Ovary (tissue), 10 donors: Measurements from ENCODE around the gene CCNE1. TPM values are rescaled to one million over a fixed set of nuclear protein-coding genes. Genes with fewer than 3 reads are reported as not detected.

Source experiments
- DNase-seq, 5 donors: peaks; one replicate each; pipeline ENCODE4 v3.0.0-alpha.2; 2019 to 2020
- H3K27ac ChIP-seq, 2 donors: fragments of 200-600 bp; one replicate each; pipeline versions ENCODE4 v1.5.1 to v1.8.0; 2019 to 2022
- H3K27me3 ChIP-seq: fragments of 200-600 bp; one replicate; pipeline ENCODE4 v1.8.0; 2022
- H3K36me3 ChIP-seq: fragments of 200-600 bp; sonication (generic); one replicate; pipeline ENCODE4 v1.5.1; 2019
- H3K4me1 ChIP-seq: one replicate; pipeline ENCODE4 v1.8.1; 2013; ENCODE audit warnings: mild to moderate bottlenecking, moderate library complexity; ENCODE audit not compliant: insufficient read depth
- H3K4me3 ChIP-seq: fragments of 200-600 bp; sonication (generic); one replicate; pipeline ENCODE4 v1.5.1; 2017
- H3K9me3 ChIP-seq, 2 donors: fragments of 200-600 bp in 1 of 2; sonication (generic) in 1 of 2; one replicate each; pipeline versions ENCODE4 v1.5.1 to v1.8.1; 2013 to 2019; ENCODE audit warnings: mild to moderate bottlenecking in 1 of 2, moderate library complexity in 1 of 2
- EP300 ChIP-seq: sonication (generic); formaldehyde crosslinking; IDR thresholded peaks from one replicate; pipeline ENCODE4 v1.6.1; 2017; ENCODE audit warnings: antibody characterized with exemption
- POLR2A ChIP-seq: fragments of 450-650 bp; IDR thresholded peaks from one replicate; pipeline ENCODE4 v1.6.1; 2017; ENCODE audit warnings: antibody characterized with exemption, mild to moderate bottlenecking, moderate library complexity
- WGBS, 3 donors: extraction: QIAGEN DNeasy Blood & Tissue Kit in 1 of 3; methylation state at CpG; one replicate each; pipeline versions ENCODE4 v1.1.5 to v1.1.7; 2013 to 2017; 5-methylcytosine and 5-hydroxymethylcytosine counted together
- intact Hi-C, 4 donors: fragments of 100-400 bp; cut with DNase I; formaldehyde crosslinking; loops; one replicate each; pipeline versions ENCODE4 v1.11.0 to v1.15.1; 2022 to 2023
- long read RNA-seq, 3 donors: library from polyadenylated mRNA in 2 of 3; unstranded in 2 of 3; transcript quantifications; one replicate each; pipeline ENCODE4 v2.0.0 and lab custom pipeline, GENCODE V29; 2021 to 2026
- polyA plus RNA-seq, 2 donors: library from polyadenylated mRNA; stranded (reverse); fragments of 200-250 nt in 1 of 2; fragments of 350-450 nt in 1 of 2; fragmentation: Illumina TruSeq in 1 of 2; extraction: RNeasy Lipid Tissue Mini Kit (QIAGEN cat#74804) in 1 of 2; gene quantifications; one replicate each; pipeline ENCODE4 v1.2.3, GENCODE V29; 2013 to 2014
- total RNA-seq, 7 donors: library from RNA; depleted of rRNA in 2 of 7; stranded (reverse); fragments of >200 nt in 2 of 7; fragmentation: NEBNext Ultra II Directional in 3 of 7; extraction: Animal tissue kit (Norgen Biotek cat#: 25700) in 3 of 7; gene quantifications; one replicate each; pipeline versions ENCODE4 v1.1.0 to v1.2.4, GENCODE V29; 2016 to 2023
- TF ChIP-seq, protein P1 (sequence below), 3 donors: fragments of 450-650 bp in 2 of 3; fragments of 200-600 bp in 1 of 3; IDR thresholded peaks; one replicate each; pipeline versions ENCODE4 v1.5.1 to v1.8.0; 2016 to 2022; ENCODE audit warnings: antibody characterized with exemption in 3 of 3, mild to moderate bottlenecking in 1 of 3
- donor health status: DM: no; HTN: no; CAD: no; lungs with moderate emphysema.
- donor health status: DM: no; HTN: no; CAD: no.
- donor health status: Bipolar disorder and iron deficiency.
- donor health status: DM: yes; HTN: yes; CAD: no.
- donor health status: DM: no; HTN: no; CAD: no.
- donor health status: DM: yes; HTN: yes; CAD: no.

Gene CCNE1
- 1 to 10 TPM in 3 of 7 donors, under 1 TPM in 4; 0.36 to 1.8 (median 0.98) TPM for total RNA-seq
- 1 to 10 TPM in 1 of 2 donors, under 1 TPM in 1; 0.94 to 2.7 TPM for polyA plus RNA-seq
- long read RNA-seq, donor 1: 0 reads
- long read RNA-seq, donor 2, partial matches to known transcripts: 0 of 1 reads
- long read RNA-seq, donor 2, other reads (novel, unspliced or antisense): 0 of 1 reads
- long read RNA-seq, donor 3, partial matches to known transcripts: 0 of 1 reads
- long read RNA-seq, donor 3, other reads (novel, unspliced or antisense): 1 of 1 reads

DNA sequence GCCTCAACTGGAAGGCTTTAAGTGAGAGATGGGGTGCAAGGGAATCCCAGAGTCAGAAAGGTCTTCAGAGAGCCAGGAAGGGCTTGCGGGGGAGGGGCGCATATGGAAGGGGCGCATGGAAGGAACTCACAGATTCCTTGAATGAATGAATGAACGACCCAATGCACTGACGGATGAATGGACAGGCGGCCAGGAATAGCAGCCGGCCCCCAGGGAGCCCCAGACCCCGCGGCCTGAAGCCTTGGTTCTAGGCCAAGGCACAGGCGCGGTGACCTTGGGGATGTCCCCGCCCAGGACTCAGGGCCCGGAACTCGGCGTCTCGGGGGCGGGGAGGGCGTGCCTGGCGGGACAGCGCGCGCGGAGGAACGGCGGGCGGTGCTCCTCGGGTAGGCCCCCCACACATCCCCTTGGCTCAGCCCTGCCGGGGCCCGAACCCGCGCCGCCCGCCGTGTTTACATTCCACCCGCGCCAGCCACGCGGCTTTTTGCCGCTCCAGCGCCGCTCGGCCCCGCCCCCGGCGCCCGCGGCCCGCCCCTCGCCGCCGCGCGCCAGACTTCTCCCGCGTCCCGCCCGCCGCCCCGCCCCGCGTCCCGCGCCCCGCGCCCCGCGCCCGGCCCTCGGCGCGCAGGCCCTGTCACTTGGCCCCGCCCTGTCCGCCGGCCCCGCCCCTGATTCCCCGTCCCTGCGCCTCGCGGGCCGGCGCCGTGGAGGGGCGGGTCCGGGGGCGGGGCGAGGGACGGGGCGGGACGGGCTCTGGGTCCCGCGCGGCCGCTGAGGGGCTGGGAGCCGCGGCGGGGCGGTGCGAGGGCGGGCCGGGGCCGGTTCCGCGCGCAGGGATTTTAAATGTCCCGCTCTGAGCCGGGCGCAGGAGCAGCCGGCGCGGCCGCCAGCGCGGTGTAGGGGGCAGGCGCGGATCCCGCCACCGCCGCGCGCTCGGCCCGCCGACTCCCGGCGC, at the start of gene CCNE1:
Gene CCNE1 (plus strand): TSS at position 867 of the 955 bp plus-strand sequence. CDS start 565 bp downstream, outside the sequence.
- H3K27ac ChIP-seq: peak within 1 kb of the TSS in 1 of 2 donors; percentile 46
- no peaks in the 10 kb centered on the region for H3K9me3 ChIP-seq
- TF ChIP-seq POLR2A (no peak), EP300 (no peak)
- TF ChIP-seq, protein P1, sequence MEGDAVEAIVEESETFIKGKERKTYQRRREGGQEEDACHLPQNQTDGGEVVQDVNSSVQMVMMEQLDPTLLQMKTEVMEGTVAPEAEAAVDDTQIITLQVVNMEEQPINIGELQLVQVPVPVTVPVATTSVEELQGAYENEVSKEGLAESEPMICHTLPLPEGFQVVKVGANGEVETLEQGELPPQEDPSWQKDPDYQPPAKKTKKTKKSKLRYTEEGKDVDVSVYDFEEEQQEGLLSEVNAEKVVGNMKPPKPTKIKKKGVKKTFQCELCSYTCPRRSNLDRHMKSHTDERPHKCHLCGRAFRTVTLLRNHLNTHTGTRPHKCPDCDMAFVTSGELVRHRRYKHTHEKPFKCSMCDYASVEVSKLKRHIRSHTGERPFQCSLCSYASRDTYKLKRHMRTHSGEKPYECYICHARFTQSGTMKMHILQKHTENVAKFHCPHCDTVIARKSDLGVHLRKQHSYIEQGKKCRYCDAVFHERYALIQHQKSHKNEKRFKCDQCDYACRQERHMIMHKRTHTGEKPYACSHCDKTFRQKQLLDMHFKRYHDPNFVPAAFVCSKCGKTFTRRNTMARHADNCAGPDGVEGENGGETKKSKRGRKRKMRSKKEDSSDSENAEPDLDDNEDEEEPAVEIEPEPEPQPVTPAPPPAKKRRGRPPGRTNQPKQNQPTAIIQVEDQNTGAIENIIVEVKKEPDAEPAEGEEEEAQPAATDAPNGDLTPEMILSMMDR (IDR thresholded peaks at IDR 0.05): no peak
- 2 to 6% (median 3%) methylated on average over 27 to 125 of the region's 125 CpGs for WGBS, 3 donors
- peak within 1 kb of the TSS; percentile 56 for H3K4me3 ChIP-seq
- H3K4me1 ChIP-seq: peaks cover 4% of the 10 kb centered on the region
- H3K36me3 ChIP-seq: no peaks in the 10 kb centered on the region
- H3K27me3 ChIP-seq: no peaks in the 10 kb centered on the region
- DNase-seq: peak; percentile 92 to 96 (median 95)
- intact Hi-C loops: loop anchor here in 1 of 4 donors (1.0 kb wide), 1 partner anchor 33 kb away; no protein-coding TSS in a partner anchor

DNA sequence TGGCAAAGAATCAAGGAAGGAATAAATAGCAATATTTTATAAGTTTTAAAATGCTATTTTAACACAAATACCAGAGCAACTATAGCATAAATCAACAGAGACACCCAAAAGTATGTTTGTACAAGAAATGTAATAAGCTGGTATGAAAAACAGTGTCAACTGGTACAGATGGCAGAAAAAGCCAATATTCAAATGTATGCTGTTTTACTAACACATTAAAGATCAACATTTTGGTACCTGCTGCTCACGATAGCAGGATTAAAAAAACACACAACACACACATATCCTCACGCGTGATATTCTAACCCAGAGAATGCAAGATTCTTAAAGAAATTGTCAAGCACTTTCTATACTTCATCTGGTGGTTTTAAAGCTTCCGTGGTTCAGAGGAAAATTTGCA, 48.6 kb upstream of the CCNE1 start:
- H3K27me3 ChIP-seq: no peaks in the 10 kb centered on the region
- H3K4me1 ChIP-seq: no peaks in the 10 kb centered on the region
- no peak overlapping the region for H3K4me3 ChIP-seq
- intact Hi-C loops: loop anchor here in 1 of 4 donors (10.0 kb wide), 1 partner anchor 112 kb away; no protein-coding TSS in a partner anchor
- H3K27ac ChIP-seq: no peak overlapping the region
- DNase-seq: no peak
- WGBS, 3 donors: 71 to 74% (median 72%) methylated on average over 4 of the region's 4 CpGs
- TF ChIP-seq POLR2A (no peak), EP300 (no peak)
- TF ChIP-seq, protein P1 (IDR thresholded peaks at IDR 0.05): no peak
- no peaks in the 10 kb centered on the region for H3K36me3 ChIP-seq
- no peaks in the 10 kb centered on the region for H3K9me3 ChIP-seq

DNA sequence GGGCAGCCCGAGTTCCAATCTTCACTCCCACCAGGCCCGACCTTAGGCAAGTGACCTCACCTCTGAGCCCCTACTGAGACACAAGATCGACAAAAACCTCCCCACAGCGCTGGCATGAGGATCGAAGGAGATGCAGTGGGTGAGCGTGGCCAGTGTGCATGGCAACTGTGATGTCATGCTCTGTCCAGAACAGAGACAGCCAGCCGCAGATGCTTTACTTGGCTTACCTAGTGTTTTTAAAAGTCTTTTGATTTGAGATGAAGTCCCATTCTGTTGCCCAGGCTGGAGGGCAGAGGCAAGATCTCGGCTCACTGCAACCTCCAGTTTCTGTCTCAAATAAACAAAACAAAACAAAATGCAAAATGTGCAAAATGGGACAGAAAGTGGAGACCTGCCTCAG, 47.4 kb upstream of the CCNE1 start:
- TF ChIP-seq, protein P1 (IDR thresholded peaks at IDR 0.05): no peak
- no peak for TF ChIP-seq EP300
- no peaks in the 10 kb centered on the region for H3K36me3 ChIP-seq
- H3K9me3 ChIP-seq: no peaks in the 10 kb centered on the region
- DNase-seq: no peak
- intact Hi-C loops: loop anchor here in 1 of 4 donors (10.0 kb wide), 1 partner anchor 110 kb away; no protein-coding TSS in a partner anchor
- no peak overlapping the region for H3K4me3 ChIP-seq
- no peak overlapping the region for H3K27ac ChIP-seq
- no peaks in the 10 kb centered on the region for H3K27me3 ChIP-seq
- H3K4me1 ChIP-seq: no peaks in the 10 kb centered on the region
- 82 to 90% (median 88%) methylated on average over 8 of the region's 8 CpGs for WGBS, 3 donors

DNA sequence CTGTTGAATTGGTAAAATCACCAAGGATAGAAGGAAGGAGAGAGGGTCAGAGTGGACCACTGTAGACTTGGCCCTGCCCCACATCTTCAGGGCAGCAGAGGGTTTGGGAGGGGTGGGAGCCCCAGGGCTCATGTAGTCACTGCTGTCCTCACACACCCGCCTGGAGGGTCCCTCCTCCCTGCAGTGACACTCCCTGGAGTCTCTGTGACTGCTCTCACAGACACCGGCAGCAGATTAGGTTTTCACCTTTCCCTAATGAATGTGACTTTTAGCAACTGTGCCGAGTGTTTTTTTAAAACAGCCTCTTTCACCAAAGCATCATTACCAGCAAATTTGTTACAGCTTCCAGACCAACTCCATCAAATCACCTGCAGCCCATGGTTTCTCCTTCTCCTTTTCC, 45.7 kb upstream of the CCNE1 start:
- TF ChIP-seq POLR2A (no peak), EP300 (no peak)
- TF ChIP-seq, protein P1 (IDR thresholded peaks at IDR 0.05): no peak
- no peaks in the 10 kb centered on the region for H3K9me3 ChIP-seq
- no peak for DNase-seq
- H3K4me3 ChIP-seq: no peak overlapping the region
- H3K27me3 ChIP-seq: no peaks in the 10 kb centered on the region
- no peaks in the 10 kb centered on the region for H3K4me1 ChIP-seq
- no peaks in the 10 kb centered on the region for H3K36me3 ChIP-seq
- intact Hi-C loops: loop anchor here in 1 of 4 donors (10.0 kb wide), 1 partner anchor 109 kb away; no protein-coding TSS in a partner anchor
- no peak overlapping the region for H3K27ac ChIP-seq
- 43 to 54% (median 48%) methylated on average over 3 of the region's 3 CpGs for WGBS, 3 donors
